ENCODE measurements around the gene PHF19.

Gene PHF19

DNA sequence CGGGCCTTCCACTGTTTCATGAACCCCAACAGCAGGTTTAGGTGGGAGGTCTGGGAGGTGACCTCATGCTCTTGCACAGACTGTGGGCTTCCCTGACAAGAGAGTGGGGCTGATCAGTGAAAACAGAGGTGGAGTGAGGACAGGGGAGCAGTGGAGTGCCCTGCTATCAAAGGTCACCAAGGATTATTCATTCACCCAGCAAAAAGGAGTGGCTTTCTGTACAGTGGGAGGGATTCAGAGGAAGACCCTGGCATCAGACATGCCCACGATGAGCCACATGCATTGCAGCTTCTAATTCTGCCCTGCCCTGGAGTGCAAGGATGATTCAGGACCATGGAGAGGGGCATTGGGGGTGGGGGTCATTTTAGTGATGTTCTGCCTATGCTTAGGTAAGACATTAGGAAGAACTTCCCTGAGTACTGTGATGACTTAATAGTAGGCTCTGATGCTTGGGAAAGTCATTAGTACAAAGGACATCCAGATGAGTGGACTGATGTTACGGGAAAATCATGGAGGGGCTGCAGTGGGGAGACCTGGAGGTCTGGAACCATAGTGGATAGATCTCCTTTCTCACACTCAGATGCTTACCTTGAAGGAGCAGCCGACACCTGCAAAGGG lies 36.8 kb upstream of the PHF19 start:
- no peak for DNase-seq

DNA sequence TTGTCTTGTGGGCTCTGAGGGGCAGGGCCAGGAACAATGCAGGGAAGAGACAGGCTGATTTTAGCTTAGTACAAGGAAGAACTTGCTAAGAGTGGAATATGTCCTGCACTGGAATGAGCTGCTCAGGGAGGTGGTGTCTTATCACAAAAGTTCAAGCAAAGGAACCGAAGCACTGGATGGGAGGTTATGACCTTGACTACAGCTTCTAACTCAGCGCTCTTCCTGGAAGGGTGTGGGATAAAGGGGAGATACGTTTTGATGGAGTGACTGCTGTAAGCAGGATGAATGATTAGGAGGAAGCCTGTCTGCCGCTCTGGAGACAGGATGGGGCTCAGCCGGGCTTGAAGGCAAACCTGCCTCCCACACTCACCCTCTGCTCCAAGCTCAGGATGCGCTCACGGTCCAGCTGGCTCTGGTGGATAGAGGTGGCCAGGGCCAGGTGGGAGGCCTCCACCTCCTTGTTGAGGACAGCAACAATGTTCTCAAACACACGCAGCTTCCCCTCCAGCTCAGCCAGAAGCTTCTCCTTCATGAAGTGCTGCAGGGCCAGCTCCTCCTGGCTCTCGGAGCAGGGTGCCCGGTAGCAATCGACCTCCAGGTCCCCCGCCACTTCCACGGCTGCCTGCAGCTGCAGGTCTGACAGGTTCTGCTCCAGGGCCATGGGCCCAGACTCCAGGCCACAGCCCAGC lies 36.1 kb upstream of the PHF19 start:
- no peak for DNase-seq

DNA sequence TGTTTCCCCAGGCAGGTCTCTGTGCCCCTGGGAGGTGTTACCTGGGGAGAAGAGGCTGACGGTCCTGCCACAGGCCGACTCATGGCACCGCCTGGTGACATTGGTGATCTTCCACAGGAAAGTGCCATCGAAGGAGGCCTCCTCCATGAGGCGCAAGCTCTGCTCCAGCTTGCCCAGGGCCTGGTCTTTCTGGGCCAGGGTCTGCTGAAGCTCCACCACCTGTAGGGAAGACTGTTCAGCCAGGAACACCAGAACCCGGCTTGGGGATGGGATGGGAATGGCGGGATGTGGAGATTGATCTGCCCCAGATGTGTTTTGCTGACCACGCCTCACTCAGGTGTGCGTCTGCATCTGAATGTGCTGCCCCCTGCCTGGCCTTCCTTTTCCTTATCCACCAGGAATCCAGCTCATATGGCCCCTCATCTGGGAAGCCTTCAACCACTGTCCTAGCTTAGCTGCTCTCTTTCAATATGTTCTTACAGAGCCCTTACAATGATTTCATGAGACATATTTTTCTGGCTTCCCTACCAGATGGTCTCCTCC lies 34.4 kb upstream of the PHF19 start:
- DNase-seq = no peak

DNA sequence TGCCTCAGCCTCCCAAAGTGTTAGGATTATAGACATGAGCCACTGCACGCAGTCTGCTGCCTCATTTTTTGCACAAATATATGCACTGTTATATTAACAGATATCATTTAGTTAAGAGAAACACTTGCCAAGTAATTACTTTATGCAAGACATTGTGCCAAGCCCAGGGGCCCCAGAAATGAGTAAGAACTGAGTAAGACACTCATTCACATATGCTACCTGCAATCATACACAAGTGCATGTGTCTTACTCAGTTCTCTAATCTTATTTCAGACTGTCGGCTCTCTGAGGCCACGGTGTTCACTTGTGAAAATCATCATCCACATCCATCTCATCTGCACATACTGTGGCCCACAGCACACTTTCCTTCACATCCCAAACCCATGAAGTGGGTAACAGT lies 33.7 kb upstream of the PHF19 start:
- no peak for DNase-seq

DNA sequence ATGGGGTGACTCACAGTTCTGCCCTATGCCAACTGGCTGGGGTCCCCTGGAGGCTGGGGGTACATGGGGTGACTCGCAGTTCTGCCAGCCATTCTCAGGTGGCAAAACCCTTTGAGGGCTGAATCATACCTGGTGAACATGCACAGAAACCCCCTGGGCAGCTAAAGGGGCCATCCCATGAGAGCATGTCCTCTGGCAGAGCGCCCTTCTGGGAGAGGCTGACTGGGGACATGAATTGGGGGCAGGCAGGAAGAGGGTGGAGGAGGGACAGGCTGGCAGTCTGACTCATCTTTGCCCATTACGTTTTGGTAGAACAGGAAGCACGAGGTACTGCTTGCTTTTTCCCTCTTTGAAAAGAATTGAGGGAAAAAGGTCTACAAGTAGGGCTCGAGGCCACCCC lies 32.9 kb upstream of the PHF19 start:
- DNase-seq = no peak

DNA sequence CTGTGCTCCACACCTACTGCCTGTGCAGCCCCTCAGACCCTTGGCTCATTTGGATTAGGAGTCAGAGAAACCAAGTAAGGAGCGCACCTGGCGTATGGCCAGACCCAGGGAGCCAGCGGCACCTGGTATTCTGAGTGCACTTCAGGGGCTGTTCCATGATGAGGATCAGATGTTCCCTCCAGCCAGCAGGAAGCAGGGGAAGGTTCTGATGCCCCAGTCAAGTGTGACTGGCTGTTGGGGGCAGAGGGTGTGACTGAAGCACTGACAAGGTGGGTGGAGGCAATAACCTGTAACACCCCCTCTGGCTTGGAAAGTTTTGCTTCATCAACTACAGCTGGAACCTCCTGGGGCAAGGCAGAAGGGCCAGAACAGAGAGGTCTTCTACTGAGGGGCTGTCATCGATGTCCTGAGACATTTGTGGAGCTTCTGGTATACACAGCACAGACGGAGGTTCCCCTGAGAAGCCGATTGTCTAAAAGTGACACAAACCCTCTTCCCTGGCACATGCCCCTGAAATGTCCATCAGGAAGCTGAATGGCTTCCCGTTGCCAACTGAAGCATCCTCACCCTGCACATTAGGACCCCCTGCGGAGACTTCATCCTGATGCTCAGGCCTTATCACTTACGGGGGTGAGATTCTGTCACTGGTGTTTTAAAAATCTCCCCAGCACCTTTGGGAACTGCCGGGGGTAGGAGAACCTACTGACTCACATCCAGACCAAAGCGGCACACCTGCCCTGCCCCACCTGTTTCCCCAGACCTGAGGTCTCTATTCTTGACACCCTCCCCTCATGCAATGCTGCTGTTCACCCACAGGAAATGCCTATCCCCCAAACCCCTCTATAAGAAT lies 28.6 kb upstream of the PHF19 start:
- no peak for DNase-seq

DNA sequence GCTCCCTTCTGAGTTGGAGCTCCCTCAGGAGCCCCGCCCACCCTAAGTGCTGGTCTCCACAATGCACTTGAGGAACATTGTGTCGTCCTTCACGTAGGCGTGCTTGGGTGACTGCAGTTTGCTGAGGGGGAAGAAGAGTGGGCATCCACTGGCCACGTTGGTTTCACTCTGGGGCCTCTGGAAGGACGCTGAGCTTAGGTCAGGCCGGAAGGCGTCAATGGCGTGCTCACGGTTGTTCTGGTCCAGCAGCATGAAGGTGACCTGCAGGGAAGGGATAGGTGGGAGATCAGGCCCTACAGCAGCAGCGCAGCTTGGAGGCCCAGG lies 28.0 kb upstream of the PHF19 start:
- no peak for DNase-seq

DNA sequence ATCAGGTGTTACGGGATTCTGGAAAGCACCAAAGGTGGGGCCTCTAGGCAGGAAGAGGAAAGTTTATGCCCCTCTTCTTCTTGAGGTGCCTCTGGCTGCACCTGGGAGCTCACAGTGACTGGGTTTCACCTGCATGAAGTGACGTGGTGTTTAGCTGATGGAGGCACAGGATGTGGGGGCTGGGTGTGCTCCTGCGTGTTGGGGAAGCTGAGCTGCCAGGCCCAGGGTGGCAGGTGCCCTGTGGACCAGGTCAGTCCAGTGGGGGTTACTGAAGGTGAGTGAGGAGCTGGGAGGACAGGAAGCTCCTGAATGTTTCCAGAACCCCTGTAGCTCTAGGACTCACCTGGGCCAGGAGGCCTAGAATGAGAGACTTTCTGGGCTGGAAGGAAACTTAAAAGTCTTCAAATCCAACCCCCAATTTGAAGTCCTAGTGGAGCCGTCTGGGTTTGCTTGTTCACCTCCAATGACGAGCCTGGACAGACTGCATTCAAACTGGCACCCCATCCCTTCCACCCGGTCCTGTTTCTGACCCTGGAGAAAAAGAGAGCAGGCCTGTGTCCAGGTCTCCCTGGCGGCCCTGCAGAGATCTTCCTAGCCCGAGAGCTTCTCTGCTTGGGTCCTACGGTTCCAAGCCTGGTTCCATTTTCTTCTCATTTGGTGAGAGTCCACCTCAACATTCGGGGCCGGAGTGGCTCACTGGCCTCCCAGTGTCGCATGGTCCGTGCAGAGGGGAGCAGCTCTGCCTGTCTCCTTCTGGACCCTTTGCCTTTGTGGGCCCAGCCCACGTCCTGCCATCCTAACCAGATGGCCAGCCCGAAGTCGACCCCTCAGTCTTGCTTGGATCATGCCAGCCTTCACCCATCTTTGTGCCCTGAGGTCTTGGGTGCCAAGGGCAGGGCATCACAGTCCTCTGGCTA lies 27.3 kb upstream of the PHF19 start:
- no peak for DNase-seq

DNA sequence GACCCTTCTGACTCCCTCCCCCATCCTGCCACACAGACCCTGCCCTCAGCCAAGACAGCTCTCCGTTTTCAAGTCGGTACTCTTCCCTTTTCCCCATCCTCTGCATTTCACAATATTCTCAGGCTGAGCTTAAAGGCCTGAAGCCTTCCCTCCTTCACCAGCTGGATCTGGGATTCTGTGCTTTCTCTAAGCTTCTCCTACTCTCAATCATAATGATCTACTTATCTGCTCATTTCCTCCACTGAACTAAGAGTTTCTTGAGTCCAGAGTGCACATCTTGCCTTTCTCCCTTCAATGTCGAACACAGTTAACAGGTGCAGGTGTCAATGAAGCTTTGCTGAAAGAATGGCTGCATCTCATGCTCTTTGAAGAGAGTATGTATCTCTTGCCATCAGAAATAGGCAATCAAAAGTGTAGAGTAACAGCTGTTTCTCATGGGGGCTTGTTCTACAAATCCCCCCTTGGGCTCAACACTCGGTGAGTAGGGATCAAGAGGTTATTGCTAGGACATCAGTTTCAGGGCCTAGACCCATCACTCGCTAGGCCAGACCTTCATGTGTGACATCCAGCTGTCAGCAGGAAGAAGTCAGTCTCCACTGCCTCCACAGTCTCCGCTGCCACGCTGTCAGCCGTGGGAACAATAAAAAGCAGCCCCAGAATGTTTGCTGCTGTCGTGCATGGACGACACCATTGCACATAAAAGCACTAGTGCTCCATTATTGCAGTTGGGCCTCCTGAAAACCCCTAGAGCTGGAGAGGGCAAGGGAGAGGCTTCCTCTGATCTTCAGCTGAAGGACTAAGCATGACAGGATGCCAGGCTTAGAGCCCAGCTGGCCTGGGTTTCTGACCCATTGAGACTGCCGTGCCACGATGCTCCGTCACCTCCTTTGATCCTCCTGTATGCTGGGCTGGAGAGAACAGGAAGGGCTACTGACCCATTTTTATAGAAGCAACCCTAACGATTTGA lies 25.9 kb upstream of the PHF19 start:
- DNase-seq = no peak

DNA sequence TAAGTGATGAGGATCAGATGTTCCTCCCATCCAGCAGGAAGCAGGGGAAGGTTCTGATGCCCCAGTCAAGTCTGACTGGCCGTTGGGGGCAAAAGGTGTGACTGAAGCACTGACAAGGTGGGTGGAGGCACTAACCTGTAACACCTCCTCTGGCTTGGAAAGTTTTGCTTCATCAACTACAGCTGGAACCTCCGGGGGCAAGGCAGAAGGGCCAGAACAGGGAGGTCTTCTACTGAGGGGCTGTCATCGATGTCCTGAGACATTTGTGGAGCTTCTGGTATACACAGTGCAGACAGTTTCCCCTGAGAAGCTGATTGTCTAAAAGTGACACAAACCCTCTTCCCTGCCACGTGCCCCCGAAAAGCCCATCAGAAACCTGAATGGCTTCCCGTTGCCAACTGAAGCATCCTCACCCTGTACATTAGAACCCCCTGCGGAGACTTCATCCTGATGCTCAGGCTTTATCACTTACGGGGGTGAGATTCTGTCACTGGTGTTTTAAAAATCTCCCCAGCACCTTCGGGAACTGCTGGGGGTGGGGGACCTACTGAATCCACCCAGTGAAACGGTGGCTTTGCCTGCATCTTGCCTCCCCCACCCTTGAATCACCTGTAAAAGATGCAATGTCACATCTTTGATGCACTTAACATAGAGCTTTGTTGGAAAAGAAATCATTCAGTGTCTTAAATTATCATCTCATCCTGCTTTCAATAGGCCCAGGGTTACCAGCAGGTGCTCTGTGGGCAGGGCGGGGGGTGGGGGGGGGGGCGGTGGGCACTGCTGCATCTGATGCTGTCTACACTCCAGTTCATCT lies 25.0 kb upstream of the PHF19 start:
- no peak for DNase-seq

DNA sequence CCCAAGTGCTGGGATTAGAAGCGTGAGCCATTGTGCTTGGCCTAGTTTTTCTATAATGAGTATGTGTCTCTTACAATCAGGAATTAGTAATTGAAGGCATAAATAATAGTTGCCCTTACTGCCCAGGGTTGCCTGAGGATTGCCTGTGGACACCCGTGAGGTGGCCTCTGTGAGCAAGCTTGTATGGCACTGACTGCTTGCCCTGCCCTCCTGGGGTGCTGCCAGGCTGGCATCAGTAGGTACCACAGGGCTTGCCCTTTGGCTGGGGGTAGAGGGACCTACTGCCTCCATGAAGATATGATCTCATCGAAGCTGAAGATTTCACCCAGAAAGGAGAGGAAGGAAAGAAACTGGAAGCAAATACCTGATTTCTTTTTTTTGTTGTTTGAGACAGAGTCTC lies 23.8 kb upstream of the PHF19 start:
- DNase-seq = no peak

DNA sequence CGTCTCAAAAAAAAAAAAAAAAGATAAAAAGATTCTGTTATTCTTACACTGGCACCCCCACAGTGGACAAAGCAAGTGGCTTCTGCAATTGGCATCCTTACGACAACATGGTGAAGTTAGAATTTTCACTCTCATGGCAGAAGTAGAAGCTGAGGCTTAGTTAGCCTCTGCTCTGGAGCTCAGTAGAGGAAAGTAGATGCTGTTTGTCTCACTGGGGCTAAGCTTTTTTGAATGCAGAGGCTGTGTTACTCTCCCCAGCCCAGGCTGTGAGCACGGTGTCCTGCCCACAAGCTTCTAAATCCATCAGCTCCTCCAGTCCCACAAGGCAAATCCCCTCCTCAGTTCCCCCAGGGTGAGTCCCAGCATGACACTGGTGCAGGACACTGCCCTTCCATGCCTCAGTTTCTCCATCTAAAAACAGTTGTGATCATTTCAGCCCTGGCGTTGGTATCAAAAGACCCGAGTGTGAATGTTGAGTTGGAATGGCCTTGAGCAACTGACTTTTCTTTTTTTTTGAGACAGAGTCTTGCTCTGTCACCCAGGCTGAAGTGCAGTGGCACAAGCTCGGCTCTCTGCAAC lies 22.6 kb upstream of the PHF19 start:
- no peak for DNase-seq

DNA sequence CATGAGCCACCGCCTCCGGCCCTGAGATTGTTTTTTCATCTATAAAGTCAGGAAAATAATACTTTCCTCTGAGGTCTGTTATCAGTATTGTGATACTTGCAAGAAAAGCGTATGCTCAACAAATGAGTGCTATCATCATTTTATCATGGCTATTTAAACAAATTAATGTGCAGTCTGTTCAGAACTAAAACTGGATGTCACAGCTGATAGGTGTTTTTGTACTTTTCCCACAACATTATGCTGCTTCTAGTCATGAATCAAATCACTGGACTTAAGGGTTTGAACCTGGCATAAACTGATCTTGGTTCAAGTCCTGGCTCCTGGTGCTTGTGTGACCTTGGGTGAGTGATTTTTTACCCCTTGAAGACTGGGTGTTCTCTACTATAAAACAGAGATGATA lies 21.4 kb upstream of the PHF19 start:
- DNase-seq = no peak

DNA sequence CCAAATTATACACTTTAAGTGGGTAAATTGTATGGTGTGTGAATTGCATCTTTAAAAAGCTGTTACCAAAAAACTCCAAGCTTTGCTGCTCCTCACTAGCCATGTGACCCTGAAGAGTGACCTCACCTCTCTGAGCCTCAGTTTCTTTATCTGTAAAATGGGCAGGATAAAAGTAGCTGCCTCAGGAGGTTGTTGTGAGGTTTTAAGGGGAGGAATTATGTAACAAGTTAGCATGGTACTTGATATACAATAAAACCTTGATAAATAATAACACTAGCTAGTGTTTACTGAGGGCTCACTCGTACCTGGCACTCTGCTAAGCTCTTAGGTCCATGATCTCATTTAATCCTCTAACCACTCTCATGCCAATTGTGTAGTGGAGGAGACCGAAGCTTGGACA lies 19.0 kb upstream of the PHF19 start:
- DNase-seq = no peak

DNA sequence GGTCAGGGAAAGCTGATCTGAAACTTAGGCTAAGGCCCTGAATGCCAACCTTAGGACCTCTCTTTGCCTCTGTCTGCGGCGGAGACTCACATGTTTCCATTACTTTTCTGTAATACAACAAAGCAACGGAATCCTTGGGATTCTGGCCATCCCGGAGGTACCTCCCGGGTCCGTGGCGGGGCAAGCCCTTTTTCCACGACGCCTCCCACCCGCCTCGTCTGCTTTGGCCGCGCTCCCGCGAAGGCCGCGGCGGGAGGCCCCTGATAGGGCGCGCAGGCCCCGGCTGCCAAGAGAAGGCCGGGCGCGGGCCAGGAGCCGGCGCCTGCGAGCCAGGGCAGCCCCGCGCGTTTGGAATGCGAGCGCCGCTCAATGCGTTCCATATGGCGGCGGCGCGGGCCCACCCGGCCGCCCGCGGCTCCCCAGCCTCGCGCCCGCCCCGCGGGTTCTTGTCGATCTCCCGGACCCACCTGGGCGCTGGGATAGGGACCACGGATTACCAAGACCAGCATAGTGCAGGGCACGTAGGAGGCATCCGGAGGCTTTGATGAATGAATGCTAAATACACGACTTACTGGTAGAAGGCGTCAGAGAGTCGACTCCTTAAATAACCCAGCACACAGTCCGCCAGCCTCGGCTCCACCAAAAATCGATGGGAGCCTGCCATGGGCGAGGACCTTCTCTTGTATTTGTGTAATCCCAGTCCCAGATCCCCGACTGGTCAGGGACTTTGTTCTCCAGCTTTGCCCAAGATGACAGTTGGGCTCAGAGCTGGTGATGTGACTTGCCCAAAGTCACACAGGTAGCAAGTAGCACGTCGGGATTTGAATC lies 17.5 kb upstream of the PHF19 start:
- no peak for DNase-seq

DNA sequence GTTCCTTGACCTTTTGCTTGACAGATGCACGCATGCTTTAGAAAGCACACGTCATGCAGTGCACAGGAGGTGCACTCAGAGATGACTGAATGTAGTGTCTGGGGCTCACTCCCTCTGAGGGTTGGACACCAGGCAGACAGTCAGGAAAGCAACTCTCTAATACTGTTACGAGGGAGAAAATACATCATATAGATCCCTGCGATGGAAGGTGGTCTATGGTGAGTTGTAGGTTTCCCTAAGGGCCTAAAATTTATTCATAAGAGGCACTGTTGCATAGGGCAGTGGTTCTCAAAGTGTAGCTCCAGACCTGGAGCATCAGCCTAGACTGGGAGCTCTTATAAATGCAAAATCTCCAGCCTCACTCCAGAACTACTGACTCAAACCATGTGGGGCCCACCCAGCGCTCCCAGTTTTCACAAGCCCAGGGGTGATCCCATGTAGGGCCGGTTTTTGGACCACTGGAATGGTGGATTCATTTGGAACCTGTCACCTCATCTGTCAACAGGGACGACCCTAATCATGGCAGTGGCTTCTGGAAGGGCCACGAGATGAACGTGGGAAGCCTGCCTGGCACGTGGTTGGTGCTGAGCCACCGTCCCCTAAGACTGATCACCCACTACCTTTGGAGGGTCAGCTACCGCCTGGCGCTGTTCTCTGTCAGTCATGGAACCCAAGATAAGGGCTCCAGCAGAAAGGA lies 16.8 kb upstream of the PHF19 start:
- DNase-seq = no peak

DNA sequence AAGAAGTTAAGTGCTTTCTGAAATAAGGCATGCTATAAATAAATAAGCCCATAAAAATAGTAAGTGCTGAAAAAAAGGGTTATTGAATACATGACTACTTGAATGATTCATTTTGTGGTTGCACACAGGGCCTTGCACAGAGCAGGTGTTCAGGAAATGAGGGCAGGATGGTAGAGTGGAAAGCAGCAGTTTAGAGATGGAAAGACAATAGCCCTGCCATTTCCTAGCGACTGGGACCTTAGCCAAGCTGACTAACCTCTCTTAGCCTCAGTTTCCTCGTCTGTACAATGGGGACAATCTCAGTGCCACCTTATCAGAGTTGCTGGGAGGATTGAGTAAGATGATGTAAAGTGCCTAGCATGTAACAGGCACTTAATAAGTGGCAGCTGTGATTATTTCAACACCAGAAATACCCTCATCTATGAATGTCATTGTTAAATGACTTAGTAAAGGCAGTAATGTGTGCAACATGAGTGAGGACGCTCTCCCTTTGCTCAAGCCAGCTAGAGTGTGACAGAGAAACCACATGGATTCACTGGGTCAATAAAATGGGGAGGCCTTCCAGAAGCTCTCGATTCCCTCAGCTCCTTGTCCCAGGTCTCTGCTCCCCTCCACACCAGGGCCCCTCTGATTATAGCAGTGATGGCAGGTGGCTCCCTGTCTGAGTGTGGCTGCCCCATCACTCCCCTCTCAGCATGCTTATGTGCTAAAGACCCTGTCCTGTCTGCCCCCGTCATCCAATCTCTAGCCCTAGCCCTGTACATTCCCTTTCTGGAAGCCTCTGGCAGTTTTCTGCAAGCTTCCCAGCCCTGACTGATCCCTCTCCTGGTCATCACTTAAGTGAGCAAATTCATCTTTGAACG lies 16.0 kb upstream of the PHF19 start:
- DNase-seq = no peak

Measured in hippocampal formation (tissue), 2 donors.